BE2C (cell line): ENCODE data around the gene ADD3.

Source experiments
- DNase-seq: peaks from one replicate; pipeline ENCODE4 v3.0.0-alpha.2; 2020
- H3K27me3 ChIP-seq: fragments of 250-450 bp; sonication (Bioruptor Pico); 2 replicates; pipeline ENCODE4 v1.5.1; 2020; ENCODE audit warnings: mild to moderate bottlenecking
- H3K36me3 ChIP-seq: fragments of 250-450 bp; sonication (Bioruptor Pico); 2 replicates; pipeline ENCODE4 v1.5.1; 2020; ENCODE audit warnings: mild to moderate bottlenecking
- H3K4me1 ChIP-seq: fragments of 250-450 bp; sonication (Bioruptor Pico); 2 replicates; pipeline ENCODE4 v1.5.1; 2020
- H3K4me3 ChIP-seq: 2 replicates; pipeline ENCODE4 v1.5.1; 2011; ENCODE audit warnings: low read depth, low read length
- H3K9me3 ChIP-seq: fragments of 250-450 bp; sonication (Bioruptor Pico); 2 replicates; pipeline ENCODE4 v1.5.1; 2020
- CTCF ChIP-seq: IDR thresholded peaks from 2 replicates; pipeline ENCODE4 v1.5.1; 2012; ENCODE audit warnings: mild to moderate bottlenecking, low read depth, low read length

Gene ADD3

GRCh38 chr10:110087682-110088081, 79.9 kb downstream of the ADD3 start:
- Histone ChIP-seq H3K9me3 (no peaks in the 10 kb centered on the region), H3K4me3 (no peak overlapping the region), H3K36me3 (no peaks in the 10 kb centered on the region), H3K27me3 (no peaks in the 10 kb centered on the region), H3K4me1 (no peaks in the 10 kb centered on the region)
- no peak for TF ChIP-seq CTCF
- no peak for DNase-seq

- Histone ChIP-seq H3K36me3 (no peaks in the 10 kb centered on the region), H3K9me3 (no peaks in the 10 kb centered on the region), H3K4me1 (peaks cover under 1% of the 10 kb centered on the region; the same call in 1 of the 2 replicates), H3K27me3 (no peaks in the 10 kb centered on the region), H3K4me3 (no peak overlapping the region)
- DNase-seq, result no peak
- no peak for TF ChIP-seq CTCF
Observed at GRCh38 chr10:110088367-110089104, 80.8 kb downstream of the ADD3 start.

GRCh38 chr10:110091830-110092229, 84.0 kb downstream of the ADD3 start:
- H3K4me3 ChIP-seq, result no peak overlapping the region
- H3K4me1 ChIP-seq, result peaks cover 7% of the 10 kb centered on the region; the same call in 1 of the 2 replicates
- DNase-seq, result no peak
- no peak for TF ChIP-seq CTCF
- no peaks in the 10 kb centered on the region for H3K36me3 ChIP-seq
- H3K9me3 ChIP-seq, result no peaks in the 10 kb centered on the region
- no peaks in the 10 kb centered on the region for H3K27me3 ChIP-seq

- Histone ChIP-seq H3K4me1 (peaks cover 7% of the 10 kb centered on the region; the same call in 1 of the 2 replicates), H3K9me3 (no peaks in the 10 kb centered on the region), H3K27me3 (no peaks in the 10 kb centered on the region), H3K36me3 (no peaks in the 10 kb centered on the region), H3K4me3 (no peak overlapping the region)
- TF ChIP-seq CTCF, result no peak
- DNase-seq, result no peak
Observed at GRCh38 chr10:110093722-110094121, 85.9 kb downstream of the ADD3 start.

- Histone ChIP-seq H3K9me3 (no peaks in the 10 kb centered on the region), H3K4me3 (no peak overlapping the region), H3K36me3 (no peaks in the 10 kb centered on the region), H3K4me1 (peaks cover 7% of the 10 kb centered on the region; the same call in 1 of the 2 replicates), H3K27me3 (no peaks in the 10 kb centered on the region)
- TF ChIP-seq CTCF, result no peak
- DNase-seq, result no peak
Observed at GRCh38 chr10:110094786-110095185, 87.0 kb downstream of the ADD3 start.

GRCh38 chr10:110101464-110102144, 93.8 kb downstream of the ADD3 start:
- no peaks in the 10 kb centered on the region for H3K27me3 ChIP-seq
- no peak overlapping the region for H3K4me3 ChIP-seq
- no peaks in the 10 kb centered on the region for H3K4me1 ChIP-seq
- no peak for TF ChIP-seq CTCF
- no peaks in the 10 kb centered on the region for H3K9me3 ChIP-seq
- peaks cover 12% of the 10 kb centered on the region for H3K36me3 ChIP-seq
- no peak for DNase-seq
